Epithelial cell of esophagus (primary cell): ENCODE data around the gene ADORA1.

ENCODE experiments used
- DNase-seq: peaks from one replicate; pipeline ENCODE4 v3.0.0; 2010; ENCODE audit warnings: low read depth
- H3K4me3 ChIP-seq: 2 replicates; pipeline ENCODE4 v1.5.1; 2011; ENCODE audit warnings: mild to moderate bottlenecking, low read length, control low read depth
- TF ChIP-seq, protein P1 (sequence below): IDR thresholded peaks from 2 replicates; pipeline ENCODE4 v1.5.1; 2011; ENCODE audit warnings: low read depth, mild to moderate bottlenecking, low read length, control low read depth, inconsistent platforms; ENCODE audit not compliant: insufficient read depth; ENCODE audit errors: missing control alignments

ADORA1 gene

DNA sequence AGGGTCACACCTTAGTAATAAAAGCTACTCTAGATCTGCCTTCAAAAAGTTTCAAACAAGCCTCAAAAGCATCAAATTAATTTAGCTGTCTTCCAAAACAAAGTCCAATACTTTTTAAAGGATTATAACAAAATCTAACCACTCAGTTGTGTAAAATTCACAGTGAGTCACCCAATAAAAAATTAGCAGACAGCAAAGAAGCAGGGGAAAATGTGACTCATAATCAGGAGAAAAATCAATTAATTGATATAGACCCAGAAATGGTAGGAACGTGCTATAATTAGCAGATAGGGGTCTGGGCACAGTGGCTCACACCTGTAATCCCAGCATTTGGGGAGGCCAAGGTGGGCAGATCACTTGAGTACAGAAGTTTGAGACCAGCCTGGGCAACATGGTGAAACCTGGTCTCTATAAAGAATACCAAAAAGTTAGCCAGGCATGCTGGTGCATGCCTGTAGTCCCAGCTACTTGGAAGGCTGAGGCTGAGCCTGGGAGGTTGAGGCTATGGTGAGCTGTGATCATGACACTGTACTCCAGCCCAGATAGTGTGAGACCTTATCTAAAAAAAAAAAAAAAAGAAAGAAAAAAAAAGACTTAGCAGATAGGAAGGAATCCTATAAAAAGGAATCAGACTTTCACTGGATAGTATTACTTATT is 33.6 kb upstream of the ADORA1 start:
- no peak overlapping the region for H3K4me3 ChIP-seq
- peak; percentile 69 for DNase-seq

GRCh38 chr1:203095061-203095690 is 32.4 kb upstream of the ADORA1 start:
- H3K4me3 ChIP-seq: no peak overlapping the region
- TF ChIP-seq, protein P1, sequence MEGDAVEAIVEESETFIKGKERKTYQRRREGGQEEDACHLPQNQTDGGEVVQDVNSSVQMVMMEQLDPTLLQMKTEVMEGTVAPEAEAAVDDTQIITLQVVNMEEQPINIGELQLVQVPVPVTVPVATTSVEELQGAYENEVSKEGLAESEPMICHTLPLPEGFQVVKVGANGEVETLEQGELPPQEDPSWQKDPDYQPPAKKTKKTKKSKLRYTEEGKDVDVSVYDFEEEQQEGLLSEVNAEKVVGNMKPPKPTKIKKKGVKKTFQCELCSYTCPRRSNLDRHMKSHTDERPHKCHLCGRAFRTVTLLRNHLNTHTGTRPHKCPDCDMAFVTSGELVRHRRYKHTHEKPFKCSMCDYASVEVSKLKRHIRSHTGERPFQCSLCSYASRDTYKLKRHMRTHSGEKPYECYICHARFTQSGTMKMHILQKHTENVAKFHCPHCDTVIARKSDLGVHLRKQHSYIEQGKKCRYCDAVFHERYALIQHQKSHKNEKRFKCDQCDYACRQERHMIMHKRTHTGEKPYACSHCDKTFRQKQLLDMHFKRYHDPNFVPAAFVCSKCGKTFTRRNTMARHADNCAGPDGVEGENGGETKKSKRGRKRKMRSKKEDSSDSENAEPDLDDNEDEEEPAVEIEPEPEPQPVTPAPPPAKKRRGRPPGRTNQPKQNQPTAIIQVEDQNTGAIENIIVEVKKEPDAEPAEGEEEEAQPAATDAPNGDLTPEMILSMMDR: no peak

More for the DNA sequence above, 33.6 kb upstream of the ADORA1 start:
- TF ChIP-seq, protein P1: no peak

GRCh38 chr1:203096566-203096965 is 31.0 kb upstream of the ADORA1 start:
- H3K4me3 ChIP-seq: no peak overlapping the region
- TF ChIP-seq, protein P1: no peak
- DNase-seq: no peak

More at GRCh38 chr1:203095061-203095690, 32.4 kb upstream of the ADORA1 start:
- DNase-seq: no peak

DNA sequence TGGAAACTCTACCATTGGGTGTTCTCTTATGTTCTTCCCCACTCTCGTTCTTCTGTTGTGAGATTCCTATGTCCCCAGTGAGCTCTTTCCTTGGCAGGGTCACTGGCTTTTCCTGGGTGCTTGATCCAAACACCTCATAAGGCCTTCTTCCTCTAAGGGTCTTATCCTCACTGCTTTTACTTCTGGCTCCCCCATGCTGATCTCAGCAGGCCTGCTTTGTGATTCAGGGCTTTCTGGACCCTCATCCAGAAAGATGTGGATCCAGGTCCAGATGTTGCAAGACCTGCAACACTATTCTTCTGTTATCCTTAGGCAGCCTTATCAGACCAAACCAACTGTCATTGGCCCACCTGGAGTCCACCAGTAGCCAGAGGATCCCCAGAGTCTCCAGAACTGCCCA is 30.5 kb upstream of the ADORA1 start:
- DNase-seq: no peak
- H3K4me3 ChIP-seq: no peak overlapping the region
- TF ChIP-seq, protein P1: no peak

DNA sequence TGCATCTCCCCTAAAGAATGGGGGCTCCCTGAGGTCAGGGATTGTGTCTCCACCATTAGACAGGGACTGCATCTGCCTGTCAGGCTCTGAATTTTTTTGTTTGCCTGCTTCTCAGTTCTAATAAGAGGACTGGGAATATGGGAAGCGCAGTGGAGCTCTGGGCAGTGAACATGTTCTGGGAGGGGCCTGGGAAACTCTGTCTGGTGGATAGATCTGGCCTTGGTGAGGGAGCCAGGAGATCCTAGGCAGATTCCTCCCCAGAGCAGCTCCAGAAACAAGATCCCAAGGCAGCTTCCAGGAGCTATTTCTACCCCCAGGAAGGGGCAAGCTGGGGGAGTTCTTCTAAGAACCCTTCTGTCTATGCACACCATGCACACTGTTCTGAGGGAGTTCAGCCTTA is 29.1 kb upstream of the ADORA1 start:
- no peak overlapping the region for H3K4me3 ChIP-seq
- no peak for DNase-seq
- TF ChIP-seq, protein P1: no peak

- H3K4me3 ChIP-seq: no peak overlapping the region
- TF ChIP-seq, protein P1: no peak
- DNase-seq: no peak
Measured at GRCh38 chr1:203098914-203099520, 28.5 kb upstream of the ADORA1 start.
